Measurements from ENCODE around the gene DYRK2.

Gene DYRK2

GRCh38 chr12:67645126-67645525, 3.4 kb upstream of the DYRK2 start:
- DNase-seq (ENCODE audit: extremely low read depth in 1 of 2, low read depth in 1 of 2) = no peak

GRCh38 chr12:67645601-67646000, 2.9 kb upstream of the DYRK2 start:
- no peak for DNase-seq (ENCODE audit: extremely low read depth in 1 of 2, low read depth in 1 of 2)

GRCh38 chr12:67646775-67647174, 1.8 kb upstream of the DYRK2 start:
- no peak for DNase-seq (ENCODE audit: extremely low read depth in 1 of 2, low read depth in 1 of 2)

DNA sequence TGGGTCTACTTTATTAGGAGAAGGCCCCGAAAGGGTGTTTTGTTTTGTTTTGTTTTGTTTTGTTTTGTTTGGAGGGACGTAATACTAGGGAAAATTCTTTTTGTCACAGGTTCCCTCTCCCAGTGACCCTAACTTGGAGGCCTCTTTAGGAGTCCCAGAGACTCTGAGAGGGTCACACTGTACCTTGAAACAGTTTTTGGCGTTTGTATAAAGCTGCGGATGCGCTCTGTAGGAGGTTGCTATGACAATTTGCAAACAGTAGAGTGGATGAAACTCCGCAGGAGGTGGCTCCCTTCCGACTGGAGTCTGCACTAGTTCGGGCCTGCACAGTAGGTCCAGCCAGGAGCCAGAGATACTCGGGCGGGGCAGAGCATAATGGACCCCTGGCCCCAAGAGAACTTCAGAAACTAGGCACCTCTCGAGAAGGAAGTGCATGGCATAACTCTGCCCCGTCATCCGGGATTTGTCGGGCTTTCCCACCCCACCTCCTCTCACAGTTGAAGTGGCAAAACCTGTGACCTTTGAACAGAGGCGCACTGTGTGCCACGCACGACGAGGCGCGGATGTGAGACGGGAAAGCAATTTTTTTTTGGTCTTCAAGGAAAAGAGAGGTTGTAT, 1.3 kb upstream of the DYRK2 start:
- no peak for DNase-seq (ENCODE audit: extremely low read depth in 1 of 2, low read depth in 1 of 2)

- no peak for DNase-seq (ENCODE audit: extremely low read depth in 1 of 2, low read depth in 1 of 2)
Measured at GRCh38 chr12:67647799-67648520, 585 bp upstream of the DYRK2 start.

DNA sequence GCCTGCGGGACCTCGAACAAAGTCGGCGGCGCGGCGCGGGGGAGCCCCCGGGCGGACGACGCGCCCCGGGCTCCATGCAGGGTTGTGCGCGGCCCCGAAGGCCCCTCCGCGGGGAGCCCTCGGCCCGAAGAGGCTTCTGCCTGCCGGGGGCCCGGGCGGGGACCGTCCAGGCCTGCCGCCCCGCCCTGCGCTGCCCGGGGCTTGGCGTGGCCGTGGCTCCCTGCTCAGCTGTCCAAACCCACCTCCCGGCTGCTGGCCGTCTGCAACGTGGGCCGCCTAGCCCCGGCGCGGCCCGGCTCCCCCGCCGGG, 670 bp downstream of the DYRK2 start:
- peak in 1 of 2 donors; percentile 22 for DNase-seq (ENCODE audit: extremely low read depth in 1 of 2, low read depth in 1 of 2)

DNA sequence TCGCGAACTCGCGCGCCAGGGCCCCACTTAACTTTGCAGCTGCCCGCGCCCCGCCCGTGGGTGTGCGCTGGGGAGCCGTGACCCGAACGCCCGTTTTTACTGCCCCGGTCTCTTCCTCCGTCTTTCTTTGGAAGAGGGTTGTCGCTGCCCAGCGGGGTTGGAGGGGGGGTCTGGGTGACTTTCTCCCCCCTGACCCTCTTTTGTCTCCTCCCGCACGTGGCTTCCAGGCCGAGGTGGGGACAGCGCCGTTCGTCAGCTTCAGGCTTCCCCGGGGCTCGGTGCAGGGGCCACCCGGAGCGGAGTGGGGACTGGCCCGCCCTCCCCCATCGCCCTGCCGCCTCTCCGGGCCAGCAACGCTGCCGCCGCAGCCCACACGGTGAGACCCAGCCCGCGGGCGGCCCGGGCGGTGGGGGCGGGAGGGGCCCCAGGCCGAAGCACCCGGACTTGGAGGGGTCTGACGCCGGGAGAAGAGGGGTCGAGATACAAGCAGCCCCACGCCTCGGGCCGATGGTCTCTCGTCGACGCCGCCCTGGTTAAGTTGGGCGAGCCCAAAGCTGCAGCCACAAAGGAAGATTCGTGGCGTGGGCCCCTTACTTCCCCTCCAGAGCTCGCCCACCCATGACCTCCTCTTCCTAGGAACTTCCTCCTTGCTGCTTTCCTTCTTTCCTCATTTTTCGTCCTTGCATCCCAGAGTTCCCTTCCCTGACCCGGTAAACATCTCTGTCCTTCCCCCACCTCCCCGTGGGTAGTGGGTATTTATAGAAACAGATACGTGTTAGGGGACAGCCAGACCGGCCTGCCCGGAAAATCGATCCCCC, 1.2 kb downstream of the DYRK2 start:
- peak in 1 of 2 donors; percentile 21 for DNase-seq (ENCODE audit: extremely low read depth in 1 of 2, low read depth in 1 of 2)

DNA sequence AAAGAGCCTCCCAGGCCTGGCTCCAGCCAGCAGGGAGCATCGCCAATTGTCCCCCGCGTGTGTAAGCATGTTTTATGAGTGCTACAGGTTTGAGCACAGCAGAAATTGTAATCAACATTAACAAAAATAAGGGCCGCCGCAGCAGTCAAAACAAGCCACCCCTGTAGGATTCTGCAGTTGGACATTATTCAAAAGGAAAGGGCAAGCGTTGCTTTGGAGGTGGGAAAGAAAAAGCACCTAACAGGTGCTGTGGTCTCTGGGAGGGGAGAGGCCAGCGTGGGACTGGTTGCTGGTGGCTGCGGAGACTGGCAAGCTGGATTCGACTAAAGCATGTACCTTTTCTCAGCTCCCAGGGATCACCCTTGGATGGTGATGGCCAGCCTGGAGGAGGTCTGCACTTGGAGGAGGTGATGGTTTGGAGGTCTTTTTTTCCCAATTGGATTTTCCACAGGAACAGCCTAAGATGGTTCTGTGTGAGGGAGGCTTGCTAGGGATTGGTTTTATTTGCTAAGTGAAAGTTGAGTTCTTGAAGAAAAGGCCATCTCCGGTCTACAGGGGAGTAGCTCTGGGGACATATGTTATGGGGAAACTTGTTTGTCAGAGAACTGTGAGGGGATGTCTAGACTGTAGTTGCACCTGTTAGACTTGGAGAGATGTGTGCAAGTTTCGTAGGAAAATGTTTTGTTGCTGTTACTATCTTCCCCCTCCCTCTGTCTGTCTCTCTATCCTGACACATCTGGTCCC, 2.0 kb downstream of the DYRK2 start:
- no peak for DNase-seq (ENCODE audit: extremely low read depth in 1 of 2, low read depth in 1 of 2)

DNA sequence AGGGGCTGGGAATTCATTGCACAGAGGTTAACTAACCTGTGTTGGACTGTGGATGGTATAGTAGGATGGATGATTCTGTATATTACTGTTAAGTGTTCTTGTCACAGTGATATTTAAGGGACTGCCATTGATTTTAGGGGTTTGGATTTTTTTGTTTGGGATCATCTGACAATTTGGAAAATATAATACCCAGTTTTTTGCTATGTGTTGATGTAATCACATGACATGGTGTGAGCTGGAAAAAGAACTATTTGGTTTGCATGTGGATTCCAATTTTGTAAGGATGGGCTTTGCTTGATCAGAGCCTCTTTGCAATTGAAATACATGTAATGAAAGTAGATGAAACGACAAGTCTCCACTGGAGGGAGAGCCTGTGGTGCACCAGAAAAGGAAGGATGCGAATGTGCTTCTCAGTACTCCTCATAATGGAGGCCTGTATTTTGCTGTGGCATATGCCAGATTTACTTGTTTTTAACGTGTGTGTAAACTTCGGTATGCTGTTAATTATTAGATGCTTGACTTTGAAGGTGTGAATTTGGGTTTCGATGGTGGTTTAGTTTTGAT, 2.7 kb downstream of the DYRK2 start:
- DNase-seq (ENCODE audit: extremely low read depth in 1 of 2, low read depth in 1 of 2) = no peak

GRCh38 chr12:67655829-67656228, 7.3 kb downstream of the DYRK2 start:
- no peak for DNase-seq (ENCODE audit: extremely low read depth in 1 of 2, low read depth in 1 of 2)

DNA sequence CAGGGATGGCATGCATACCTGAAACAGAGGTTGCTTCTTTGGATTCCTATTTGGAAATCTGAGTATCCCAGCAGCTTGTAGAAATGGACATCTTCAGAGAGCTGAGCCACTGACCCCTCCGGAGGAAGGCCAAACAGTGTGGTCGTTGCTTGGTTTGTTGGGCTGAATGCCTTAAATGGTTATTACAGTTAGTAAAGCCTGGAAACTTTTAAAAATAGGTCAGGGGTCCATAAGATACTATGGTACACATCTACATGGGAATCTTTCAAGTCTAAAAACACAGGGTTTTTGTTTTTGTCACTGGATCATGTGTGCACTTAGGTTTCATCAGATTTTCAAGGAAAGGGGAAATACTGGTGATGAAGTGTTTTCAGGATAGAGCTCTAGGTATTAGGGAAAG, 7.7 kb downstream of the DYRK2 start:
- DNase-seq (ENCODE audit: extremely low read depth in 1 of 2, low read depth in 1 of 2) = no peak

- DNase-seq (ENCODE audit: extremely low read depth in 1 of 2, low read depth in 1 of 2) = no peak
Measured at GRCh38 chr12:67658486-67658885, 9.9 kb downstream of the DYRK2 start.

DNA sequence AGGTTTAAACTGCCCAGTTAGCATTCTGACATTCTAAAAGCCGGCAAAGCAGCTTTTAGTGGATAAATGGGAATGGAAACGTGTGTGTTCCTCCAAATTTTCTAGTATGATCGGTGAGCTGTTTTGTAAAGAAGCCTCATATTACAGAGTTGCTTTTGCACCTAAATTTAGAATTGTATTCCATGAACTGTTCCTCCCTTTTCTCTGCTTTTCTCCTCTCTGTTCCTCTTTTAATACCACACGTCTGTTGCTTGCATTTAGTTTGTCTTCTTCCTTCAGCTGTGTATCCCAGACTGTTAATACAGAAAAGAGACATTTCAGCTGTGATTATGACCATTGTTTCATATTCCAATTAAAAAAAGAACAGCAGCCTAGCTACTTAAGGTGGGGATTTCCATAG, 10.7 kb downstream of the DYRK2 start:
- no peak for DNase-seq (ENCODE audit: extremely low read depth in 1 of 2, low read depth in 1 of 2)

- DNase-seq (ENCODE audit: extremely low read depth in 1 of 2, low read depth in 1 of 2) = no peak
Measured at GRCh38 chr12:67661311-67662021, 12.9 kb downstream of the DYRK2 start.

DNA sequence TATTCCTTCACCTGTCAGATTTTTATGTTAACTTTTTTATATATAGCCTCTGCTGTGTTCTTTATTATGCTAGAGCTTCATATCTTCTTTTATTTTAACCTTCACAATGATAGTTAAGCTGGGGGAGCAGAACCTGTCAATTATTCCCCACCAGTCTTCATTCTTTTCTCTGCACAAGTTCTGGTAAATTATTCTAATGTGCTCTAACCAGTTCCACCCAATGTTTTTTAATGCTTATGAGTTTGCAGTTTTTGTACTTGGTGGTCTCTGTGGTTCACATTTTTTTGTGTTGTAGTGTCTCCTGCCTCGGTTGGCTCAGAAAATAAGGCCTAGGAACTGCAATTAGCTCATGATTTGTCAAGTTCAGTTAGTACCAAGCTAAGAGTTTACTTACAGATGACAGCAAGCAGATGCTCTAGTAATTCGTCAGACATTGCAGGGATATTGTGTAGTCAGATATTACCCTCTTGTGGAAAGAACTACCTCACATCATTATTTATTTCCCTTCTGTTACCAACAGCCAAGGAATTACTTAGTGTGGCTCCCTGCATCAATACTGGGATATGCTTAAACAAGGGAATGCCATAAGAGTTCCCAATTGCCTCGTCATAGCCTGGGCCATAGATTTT, 14.5 kb downstream of the DYRK2 start:
- DNase-seq (ENCODE audit: extremely low read depth in 1 of 2, low read depth in 1 of 2) = no peak

DNA sequence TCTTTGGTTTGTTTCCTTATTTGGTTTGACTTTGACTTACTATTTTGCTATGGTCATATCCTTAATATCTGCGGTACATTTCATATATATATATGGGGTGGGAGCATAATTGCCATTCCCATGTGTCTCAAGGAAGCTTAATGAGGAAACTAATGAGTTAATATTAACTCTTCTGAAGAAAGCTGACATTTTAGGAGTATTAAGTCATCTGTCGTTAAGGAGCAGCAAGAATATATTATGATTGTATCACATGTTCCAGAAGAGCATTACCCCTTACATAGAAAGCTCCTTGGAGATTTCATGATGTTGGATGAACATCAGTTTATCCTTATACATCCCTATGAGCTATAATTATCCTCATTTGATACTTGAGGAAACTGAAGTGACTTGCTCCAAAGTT, 15.6 kb downstream of the DYRK2 start:
- DNase-seq (ENCODE audit: extremely low read depth in 1 of 2, low read depth in 1 of 2) = no peak

DNA sequence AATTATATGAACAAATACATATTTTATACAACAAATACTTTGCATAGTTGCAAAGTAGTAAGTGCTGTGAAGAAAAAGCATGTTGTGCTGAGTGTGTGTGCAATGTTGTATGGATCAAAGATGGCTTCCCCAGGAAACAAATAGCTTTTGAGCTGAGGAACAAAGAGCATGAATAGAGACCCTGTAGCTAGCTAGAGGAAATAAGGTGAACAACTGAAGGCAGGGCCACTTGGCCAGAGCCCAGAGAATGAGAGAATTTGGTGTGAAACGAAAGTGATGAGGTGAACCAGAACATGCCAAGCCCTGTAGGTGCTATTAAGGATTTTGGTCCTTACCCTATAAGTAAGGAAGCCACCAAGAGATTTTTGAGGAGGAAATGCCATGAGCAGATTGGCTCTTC, 17.1 kb downstream of the DYRK2 start:
- no peak for DNase-seq (ENCODE audit: extremely low read depth in 1 of 2, low read depth in 1 of 2)

DNA sequence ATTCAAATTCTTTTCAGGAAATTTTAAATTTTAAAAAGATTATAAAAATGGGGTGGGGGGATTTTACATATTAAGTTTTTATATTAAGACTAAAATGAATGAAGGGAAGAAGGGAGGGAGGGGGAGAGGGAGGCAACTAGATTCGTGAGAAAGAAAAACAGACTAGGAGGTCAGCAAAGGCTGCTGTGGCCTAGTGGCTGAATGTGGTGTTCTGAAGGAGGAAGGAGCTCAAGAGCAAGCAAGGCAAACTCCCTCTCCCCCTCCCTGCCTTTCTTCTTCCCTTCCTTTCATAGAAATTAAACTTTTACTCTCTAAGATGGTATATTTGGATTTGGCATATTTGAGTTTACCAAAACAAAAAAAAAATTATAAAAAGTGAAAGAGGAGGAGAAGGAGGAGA, 18.1 kb downstream of the DYRK2 start:
- DNase-seq (ENCODE audit: extremely low read depth in 1 of 2, low read depth in 1 of 2) = no peak

DNA sequence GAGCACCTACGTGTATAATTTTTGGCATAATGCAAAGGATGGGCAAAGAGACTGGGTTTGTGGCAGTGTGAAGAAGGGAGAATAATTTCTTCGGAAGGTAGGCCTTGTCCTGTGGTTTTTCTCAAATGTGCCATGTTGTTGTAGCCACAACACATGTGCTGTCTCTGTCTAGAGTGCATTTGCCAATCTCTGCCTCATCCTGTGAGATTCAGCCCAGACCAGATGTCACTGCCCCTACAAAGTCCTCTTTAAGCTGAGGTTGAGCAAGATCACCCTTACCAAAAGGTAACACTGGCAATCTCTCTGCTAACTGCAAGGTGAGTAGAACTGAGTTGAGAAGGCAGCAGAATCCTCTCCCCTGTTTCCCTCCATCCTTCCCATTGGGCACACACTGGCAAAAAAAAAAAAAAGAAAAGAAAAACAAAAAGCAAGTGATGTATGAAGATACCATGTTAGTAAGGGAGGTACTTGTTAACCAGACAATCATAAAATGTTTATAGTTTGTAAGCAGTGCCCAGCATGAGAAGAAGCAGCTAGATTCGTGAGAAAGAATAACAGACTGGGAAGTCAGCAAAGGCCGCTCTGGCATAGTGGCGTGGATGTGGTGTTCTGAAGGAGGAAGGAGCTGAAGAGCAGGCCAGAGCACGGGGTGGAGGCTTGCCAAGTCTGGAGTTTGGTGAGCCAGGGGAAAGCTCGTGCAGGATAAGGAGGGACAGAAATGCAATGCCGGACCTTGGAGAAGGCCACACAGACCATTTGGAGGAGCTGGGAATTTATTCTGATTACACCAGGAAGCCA, 18.9 kb downstream of the DYRK2 start:
- no peak for DNase-seq (ENCODE audit: extremely low read depth in 1 of 2, low read depth in 1 of 2)

Measured in activated CD8-positive, alpha-beta memory T cell treated with anti-CD3 and anti-CD28 coated beads for 1 hour (primary cell).